KMS-11 (cell line): ENCODE results near the gene CFHR4.
"Not testable (repeated sequence)": the region's sequence is repeated elsewhere in the genome, so short reads cannot be mapped to it uniquely, and the experiment has no call there.

Experiments used
- H2AFZ ChIP-seq: fragments of 200-600 bp; sonication (generic); 2 replicates; pipeline ENCODE4 v1.6.1; 2016; ENCODE audit warnings: antibody characterized with exemption, mixed run types, low read depth
- H3K27ac ChIP-seq: fragments of 200-600 bp; sonication (generic); 2 replicates; pipeline ENCODE4 v1.6.1; 2016; ENCODE audit warnings: mild to moderate bottlenecking, mixed run types
- H3K27me3 ChIP-seq: fragments of 200-600 bp; sonication (generic); 2 replicates; pipeline ENCODE4 v1.6.1; 2017; ENCODE audit warnings: mild to moderate bottlenecking, low read depth, mixed run types, moderate library complexity; ENCODE audit not compliant: insufficient read depth
- H3K36me3 ChIP-seq: fragments of 200-600 bp; sonication (generic); 2 replicates; pipeline ENCODE4 v1.6.1; 2017; ENCODE audit warnings: mild to moderate bottlenecking, mixed run types; ENCODE audit not compliant: insufficient read depth
- H3K4me1 ChIP-seq: fragments of 200-600 bp; sonication (generic); 2 replicates; pipeline ENCODE4 v1.6.1; 2016; ENCODE audit warnings: mild to moderate bottlenecking, low read depth, mixed run types; ENCODE audit not compliant: poor library complexity, severe bottlenecking
- H3K4me2 ChIP-seq: fragments of 200-600 bp; sonication (generic); 2 replicates; pipeline ENCODE4 v1.7.0; 2016; ENCODE audit warnings: mild to moderate bottlenecking, mixed run types
- H3K4me3 ChIP-seq: fragments of 200-600 bp; sonication (generic); IDR thresholded peaks from 2 replicates; pipeline ENCODE4 v1.6.1; 2017; ENCODE audit warnings: low read depth, low read length, mixed read lengths; ENCODE audit not compliant: insufficient read depth
- H3K79me2 ChIP-seq: fragments of 200-600 bp; sonication (generic); 2 replicates; pipeline ENCODE4 v1.6.1; 2016; ENCODE audit warnings: low read depth, mixed run types; ENCODE audit not compliant: insufficient read depth
- H3K9ac ChIP-seq: fragments of 200-600 bp; sonication (generic); 2 replicates; pipeline ENCODE4 v1.6.1; 2016; ENCODE audit warnings: mild to moderate bottlenecking, mixed run types
- H4K20me1 ChIP-seq: fragments of 200-600 bp; sonication (generic); 2 replicates; pipeline ENCODE4 v1.6.1; 2016; ENCODE audit warnings: mild to moderate bottlenecking, mixed run types; ENCODE audit not compliant: insufficient read depth
- TF ChIP-seq, protein P1 (sequence below): fragments of 200-600 bp; sonication (generic); conservative IDR thresholded peaks from 2 replicates; pipeline ENCODE4 v1.6.1; 2017; ENCODE audit warnings: low read depth, mild to moderate bottlenecking, antibody characterized with exemption, low read length, moderate library complexity, mixed read lengths

CFHR4 gene

DNA sequence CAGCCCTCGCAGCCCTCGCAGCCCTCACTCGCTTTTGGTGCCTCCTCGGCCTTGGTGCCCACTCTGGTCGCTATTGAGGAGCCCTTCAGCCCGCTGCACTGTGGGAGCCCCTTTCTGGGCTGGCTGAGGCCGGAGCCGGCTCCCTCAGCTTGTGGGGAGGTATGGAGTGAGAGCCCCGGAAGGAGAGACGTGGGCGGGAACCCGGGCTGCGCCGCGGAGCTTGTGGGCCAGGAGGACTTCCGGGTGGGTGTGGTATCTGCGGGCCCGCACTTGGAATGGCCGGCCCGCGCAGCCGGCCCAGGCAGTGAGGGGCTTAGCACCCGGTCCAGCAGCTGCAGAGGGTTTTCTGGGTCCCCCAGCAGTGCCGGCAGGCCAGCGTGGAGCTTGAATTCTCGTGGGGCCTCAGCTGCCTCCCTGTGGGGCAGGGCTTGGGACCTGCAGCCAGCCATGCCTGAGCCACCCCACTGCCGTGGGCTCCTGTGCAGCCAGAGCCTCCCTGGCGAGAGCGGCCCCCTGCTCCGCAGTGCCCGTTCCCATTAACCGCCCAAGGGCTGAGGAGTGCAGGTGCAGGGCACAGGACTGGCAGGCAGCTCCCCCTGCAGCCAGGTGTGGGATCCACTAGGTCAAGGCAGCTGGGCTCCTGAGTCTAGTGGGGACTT is 45.8 kb downstream of the CFHR4 start:
- Histone ChIP-seq H3K27me3 (no peaks in the 10 kb centered on the region), H2AFZ (no peak overlapping the region), H3K36me3 (no peaks in the 10 kb centered on the region), H3K27ac (no peak overlapping the region), H3K4me3 (no peak overlapping the region), H3K9ac (no peak overlapping the region), H4K20me1 (no peaks in the 10 kb centered on the region), H3K79me2 (no peaks in the 10 kb centered on the region), H3K4me2 (no peak overlapping the region), H3K4me1 (no peaks in the 10 kb centered on the region)
- TF ChIP-seq, protein P1, sequence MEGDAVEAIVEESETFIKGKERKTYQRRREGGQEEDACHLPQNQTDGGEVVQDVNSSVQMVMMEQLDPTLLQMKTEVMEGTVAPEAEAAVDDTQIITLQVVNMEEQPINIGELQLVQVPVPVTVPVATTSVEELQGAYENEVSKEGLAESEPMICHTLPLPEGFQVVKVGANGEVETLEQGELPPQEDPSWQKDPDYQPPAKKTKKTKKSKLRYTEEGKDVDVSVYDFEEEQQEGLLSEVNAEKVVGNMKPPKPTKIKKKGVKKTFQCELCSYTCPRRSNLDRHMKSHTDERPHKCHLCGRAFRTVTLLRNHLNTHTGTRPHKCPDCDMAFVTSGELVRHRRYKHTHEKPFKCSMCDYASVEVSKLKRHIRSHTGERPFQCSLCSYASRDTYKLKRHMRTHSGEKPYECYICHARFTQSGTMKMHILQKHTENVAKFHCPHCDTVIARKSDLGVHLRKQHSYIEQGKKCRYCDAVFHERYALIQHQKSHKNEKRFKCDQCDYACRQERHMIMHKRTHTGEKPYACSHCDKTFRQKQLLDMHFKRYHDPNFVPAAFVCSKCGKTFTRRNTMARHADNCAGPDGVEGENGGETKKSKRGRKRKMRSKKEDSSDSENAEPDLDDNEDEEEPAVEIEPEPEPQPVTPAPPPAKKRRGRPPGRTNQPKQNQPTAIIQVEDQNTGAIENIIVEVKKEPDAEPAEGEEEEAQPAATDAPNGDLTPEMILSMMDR: no peak

DNA sequence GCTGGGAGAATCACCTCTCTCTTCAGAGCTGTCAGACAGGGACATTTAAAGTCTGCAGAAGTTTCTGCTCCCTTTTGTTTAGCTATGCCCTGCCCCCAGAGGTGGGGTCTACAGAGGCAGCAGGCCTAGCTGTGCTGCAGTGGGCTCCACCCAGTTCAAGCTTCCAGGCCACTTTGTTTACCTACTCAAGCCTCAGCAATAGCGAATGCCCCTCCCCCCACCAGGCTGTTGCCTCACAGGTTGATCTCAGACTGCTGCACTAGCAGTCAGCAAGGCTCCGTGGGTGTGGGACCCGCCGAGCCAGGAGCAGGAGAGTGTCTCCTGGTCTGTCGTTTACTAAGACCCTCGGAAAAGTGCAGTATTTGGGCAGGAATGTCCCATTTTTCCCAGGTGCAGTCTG is 53.6 kb downstream of the CFHR4 start:
- not testable (repeated sequence) for H3K27me3 ChIP-seq, H3K4me3 ChIP-seq, H3K36me3 ChIP-seq, H3K9ac ChIP-seq, H3K4me1 ChIP-seq, H3K4me2 ChIP-seq, H2AFZ ChIP-seq, H3K79me2 ChIP-seq, H3K27ac ChIP-seq, H4K20me1 ChIP-seq

DNA sequence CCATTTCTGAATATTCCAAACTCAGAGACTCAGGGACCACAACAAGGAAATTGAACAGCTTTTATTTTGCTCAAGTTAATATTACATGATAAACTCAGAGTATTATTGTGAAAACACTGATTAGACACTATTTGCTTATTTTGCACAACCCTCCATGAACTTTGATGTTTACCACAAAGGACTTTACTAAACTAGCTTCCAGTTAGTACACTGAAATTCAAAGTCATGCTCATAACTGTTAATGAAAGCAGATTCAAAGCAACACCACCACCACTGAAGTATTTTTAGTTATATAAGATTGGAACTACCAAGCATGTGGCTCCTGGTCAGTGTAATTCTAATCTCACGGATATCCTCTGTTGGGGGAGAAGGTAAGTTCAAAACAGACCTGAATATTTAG is 55.7 kb downstream of the CFHR4 start, which contains the start of gene CFHR2:
TSS of gene CFHR2 (plus strand) at position 171 of the 400 bp plus-strand sequence. CDS start at position 314, 143 bp downstream.
- not testable (repeated sequence) for H3K4me2 ChIP-seq, H3K79me2 ChIP-seq, H3K4me3 ChIP-seq, H3K27me3 ChIP-seq, H3K36me3 ChIP-seq, H2AFZ ChIP-seq, H4K20me1 ChIP-seq, H3K9ac ChIP-seq, H3K27ac ChIP-seq, H3K4me1 ChIP-seq

DNA sequence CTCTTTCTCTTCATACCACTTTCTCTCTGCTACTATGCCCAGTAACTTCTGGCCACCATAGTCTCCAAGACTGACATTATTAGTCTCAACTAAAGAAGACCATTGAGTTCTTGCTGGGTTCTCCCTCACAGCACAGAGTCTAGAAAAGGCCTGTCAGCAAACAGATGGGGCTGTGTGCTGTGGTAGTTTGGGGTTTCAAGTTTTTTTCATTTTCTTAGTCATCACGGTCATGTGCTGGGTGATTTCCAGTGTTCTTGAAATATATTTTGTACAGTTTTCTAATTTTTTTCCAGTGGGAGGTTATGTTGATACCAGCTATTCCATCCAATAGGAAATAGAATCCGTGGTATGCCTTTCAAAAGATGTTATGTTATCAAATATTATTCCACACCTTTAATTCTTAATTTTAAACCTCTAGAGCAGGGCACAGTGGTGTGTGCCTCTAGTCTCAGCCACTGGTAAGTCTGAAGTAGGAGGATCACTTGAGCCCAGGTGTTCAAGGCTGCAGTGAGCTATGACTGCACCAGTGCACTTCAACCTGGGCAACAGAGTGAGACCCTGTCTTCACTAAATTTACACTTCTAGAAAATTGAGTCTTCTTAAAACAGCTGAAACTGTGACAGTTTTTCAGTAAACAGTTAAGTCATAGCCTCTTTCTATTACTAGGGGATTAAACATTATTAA is 64.0 kb downstream of the CFHR4 start:
- Histone ChIP-seq H3K4me2 (peak overlapping the region; percentile 30), H3K27me3 (no peaks in the 10 kb centered on the region), H3K36me3 (no peaks in the 10 kb centered on the region), H3K79me2 (no peaks in the 10 kb centered on the region), H2AFZ (peak overlapping the region; percentile 47), H4K20me1 (no peaks in the 10 kb centered on the region), H3K4me3 (no peak overlapping the region), H3K27ac (peak overlapping the region; percentile 61), H3K4me1 (peaks cover 27% of the 10 kb centered on the region), H3K9ac (no peak overlapping the region)
- TF ChIP-seq, protein P1: no peak

DNA sequence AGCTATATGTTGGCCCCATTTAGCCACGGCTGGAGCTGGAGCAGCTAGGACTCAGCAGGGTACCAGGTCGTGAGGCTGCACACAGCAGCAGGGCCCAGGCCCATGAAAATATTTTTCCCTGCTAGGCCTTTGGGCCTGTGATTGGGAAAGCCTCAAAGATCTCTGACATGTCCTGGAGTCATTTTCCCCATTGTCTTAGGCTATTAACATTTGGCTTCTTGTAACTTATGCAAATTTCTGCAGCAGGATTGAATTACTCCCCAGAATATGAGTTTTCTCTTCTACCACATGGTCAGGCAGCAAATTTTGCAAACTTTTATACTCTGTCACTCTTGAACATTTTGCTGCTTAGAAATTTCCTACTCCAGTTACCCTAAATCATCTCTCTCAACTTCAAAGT is 66.9 kb downstream of the CFHR4 start:
- no peaks in the 10 kb centered on the region for H3K27me3 ChIP-seq
- H3K9ac ChIP-seq: no peak overlapping the region
- H4K20me1 ChIP-seq: no peaks in the 10 kb centered on the region
- no peaks in the 10 kb centered on the region for H3K36me3 ChIP-seq
- H3K79me2 ChIP-seq: no peaks in the 10 kb centered on the region
- no peak overlapping the region for H2AFZ ChIP-seq
- H3K4me2 ChIP-seq: no peak overlapping the region
- peaks cover 27% of the 10 kb centered on the region for H3K4me1 ChIP-seq
- no peak overlapping the region for H3K4me3 ChIP-seq
- TF ChIP-seq, protein P1: no peak
- no peak overlapping the region for H3K27ac ChIP-seq
